HepG2 (cell line): ENCODE results near the gene GPALPP1. TPM values are rescaled to one million over a fixed set of nuclear protein-coding genes. Genes with fewer than 3 reads are reported as not detected.

Source experiments
- ATAC-seq: fragments of 200-7000 bp; cut with Tn5 transposase; 3 replicates; pipeline ENCODE4 v1.9.1; 2020; ENCODE audit warnings: mild to moderate bottlenecking, moderate library complexity
- BruUV-seq: library from RNA; stranded (reverse); fragments of 400-500 nt; replicated peaks from 2 replicates; lab custom pipeline; 2021; lab: Mats Ljungman, UMichigan
- CTCF ChIA-PET: fragments of 300-600 bp; formaldehyde crosslinking; extraction: SDS; loops from one replicate; lab custom pipeline; 2021; ENCODE audit warnings: low total read pairs, inconsistent platforms, low intra/inter-chr PET ratio; lab: Yijun Ruan, JAX
- POLR2A ChIA-PET: fragments of 350-600 bp; sonication (Branson Sonifier 250); formaldehyde crosslinking; loops from one replicate; lab custom pipeline; 2020; ENCODE audit warnings: antibody characterized with exemption, inconsistent platforms; lab: Yijun Ruan, JAX
- DNase-seq: peaks from one replicate; pipeline ENCODE4 v3.0.0-alpha.2; 2015; ENCODE audit warnings: low spot score
- FAIRE-seq: peaks from 3 replicates; lab custom pipeline; 2011; peaks lifted over from hg19 to GRCh38; lab: Jason Lieb, UNC
- H2AFZ ChIP-seq: one replicate; pipeline ENCODE4 v1.6.1; 2011; ENCODE audit warnings: low read length, inconsistent platforms
- H3K27ac ChIP-seq: fragments of 300-600 bp; 3 replicates; pipeline ENCODE4 v1.8.0; 2011; ENCODE audit warnings: mixed run types, mild to moderate bottlenecking, mixed read lengths, low read length, inconsistent platforms; ENCODE audit not compliant: insufficient read depth; ENCODE audit errors: extremely low read length
- H3K27me3 ChIP-seq, 2 experiments: fragments of 200-600 bp in 1 of 2; 2 replicates in 1 of 2; 3 replicates in 1 of 2; pipeline versions ENCODE4 v1.6.0 to v1.8.0; 2011; ENCODE audit warnings: low read length in 2 of 2, mild to moderate bottlenecking in 2 of 2, moderate library complexity in 2 of 2, inconsistent platforms in 1 of 2; ENCODE audit not compliant: insufficient read depth in 2 of 2, control insufficient read depth in 1 of 2
- H3K36me3 ChIP-seq, 2 experiments: fragments of 200-600 bp in 1 of 2; replicated peaks in 1 of 2; 2 replicates in 1 of 2; 3 replicates in 1 of 2; pipeline versions ENCODE4 v1.5.1 to v1.8.0; 2011; ENCODE audit warnings: low read length in 2 of 2, inconsistent platforms in 1 of 2; ENCODE audit not compliant: insufficient read depth in 2 of 2, control insufficient read depth in 1 of 2
- H3K4me1 ChIP-seq: 2 replicates; pipeline ENCODE4 v1.5.1; 2012; ENCODE audit warnings: low read length, inconsistent platforms; ENCODE audit not compliant: insufficient read depth
- H3K4me2 ChIP-seq: 2 replicates; pipeline ENCODE4 v1.6.0; 2011; ENCODE audit warnings: low read depth, low read length, inconsistent platforms
- H3K4me3 ChIP-seq, 3 experiments: fragments of 200-600 bp in 1 of 3; sonication (generic), shearing (Covaris generic) in 1 of 3; replicated peaks in 1 of 3; 2 replicates each; pipeline ENCODE4 v1.5.1; 2011 to 2016; ENCODE audit warnings: low read length in 3 of 3, inconsistent platforms in 2 of 3, low read depth in 2 of 3, mild to moderate bottlenecking in 2 of 3, control low read depth in 1 of 3, mixed read lengths in 1 of 3; ENCODE audit not compliant: insufficient read depth in 1 of 3
- H3K79me2 ChIP-seq: one replicate; pipeline ENCODE4 v1.6.1; 2011; ENCODE audit warnings: low read length, inconsistent platforms; ENCODE audit not compliant: insufficient read depth
- H3K9ac ChIP-seq: 2 replicates; pipeline ENCODE4 v1.6.0; 2011; ENCODE audit warnings: mild to moderate bottlenecking, low read depth, low read length, inconsistent platforms; ENCODE audit not compliant: insufficient read depth
- H3K9me3 ChIP-seq: 2 replicates; pipeline ENCODE4 v1.5.1; 2012; ENCODE audit warnings: mild to moderate bottlenecking, low read length
- H4K20me1 ChIP-seq: 2 replicates; pipeline ENCODE4 v1.6.0; 2011; ENCODE audit warnings: inconsistent platforms, mild to moderate bottlenecking, low read length, moderate library complexity; ENCODE audit not compliant: insufficient read depth
- BRCA1 ChIP-seq: sonication (generic); formaldehyde crosslinking; IDR thresholded peaks from 2 replicates; pipeline ENCODE4 v1.4.0; 2020; ENCODE audit warnings: missing genetic modification reagents
- GTF2F1 ChIP-seq: fragments of 150-350 bp; IDR thresholded peaks from 2 replicates; pipeline ENCODE4 v1.6.1; 2014; ENCODE audit warnings: low read length
- NFATC3 ChIP-seq: sonication (generic); formaldehyde crosslinking; IDR thresholded peaks from 2 replicates; pipeline ENCODE4 v1.5.1; 2020; ENCODE audit warnings: mild to moderate bottlenecking, missing genetic modification reagents
- SPEN ChIP-seq: sonication (generic); formaldehyde crosslinking; IDR thresholded peaks from 2 replicates; pipeline ENCODE4 v1.5.1; 2020; ENCODE audit warnings: low read depth, mild to moderate bottlenecking, missing genetic modification reagents
- SSRP1 ChIP-seq: IDR thresholded peaks from 2 replicates; pipeline ENCODE4 v1.6.1; 2016; ENCODE audit warnings: control low read depth
- TMF1 ChIP-seq: sonication (generic); formaldehyde crosslinking; IDR thresholded peaks from 2 replicates; pipeline ENCODE4 v1.8.1; 2022; ENCODE audit warnings: low read depth, missing genetic modification reagents
- ZNF225 ChIP-seq: sonication (generic); formaldehyde crosslinking; IDR thresholded peaks from 2 replicates; pipeline ENCODE4 v1.4.0; 2020; ENCODE audit warnings: mild to moderate bottlenecking, missing genetic modification reagents
- ZNF432 ChIP-seq: sonication (generic); formaldehyde crosslinking; IDR thresholded peaks from 2 replicates; pipeline ENCODE4 v1.5.0; 2020; ENCODE audit warnings: missing genetic modification reagents, mild to moderate bottlenecking, borderline replicate concordance
- WGBS: methylation state at CpG from one replicate; pipeline ENCODE4 v1.1.6; 2017; ENCODE audit warnings: low lambda C conversion rate; 5-methylcytosine and 5-hydroxymethylcytosine counted together
- in situ Hi-C: cut with HindIII; loops from 2 replicates; pipeline ENCODE4 v1.10.0; 2017; ENCODE audit warnings: low pct_unique_long_range_greater_than_20kb; ENCODE audit not compliant: extremely low pct_ligation_motif_present
- intact Hi-C: fragments of 100-400 bp; cut with micrococcal nuclease; formaldehyde crosslinking; loops from one replicate; pipeline ENCODE4 v1.10.0; 2022; ENCODE audit not compliant: unreplicated experiment
- polyA plus RNA-seq, 8 experiments: library from polyadenylated mRNA; depleted of rRNA in 3 of 8; stranded (reverse) in 7 of 8; unstranded in 1 of 8; fragments of >200 nt; fragmentation: Illumina TruSeq in 4 of 8; extraction: Trizol in 4 of 8; gene quantifications; 2 replicates each; pipeline versions ENCODE4 v1.2.1 to v1.2.3, GENCODE V29; 2011 to 2016; ENCODE audit warnings: low read depth in 4 of 8, missing spikeins in 1 of 8, mixed read lengths in 1 of 8; ENCODE audit not compliant: insufficient read depth in 1 of 8
- total RNA-seq, 5 experiments: library from RNA; depleted of rRNA; stranded (reverse); fragments of >200 nt; fragmentation: Illumina TruSeq; extraction: Trizol; gene quantifications; 2 replicates each; pipeline ENCODE4 v1.2.3, GENCODE V29; 2016; ENCODE audit warnings: low read depth in 1 of 5
- TF ChIP-seq, protein P1 (sequence below): sonication (generic); formaldehyde crosslinking; IDR thresholded peaks from 2 replicates; pipeline ENCODE4 v1.4.0; 2020; ENCODE audit warnings: missing genetic modification reagents

Gene GPALPP1
- total and polyA plus RNA-seq, 2 of the 13 experiments (the other 11 are each of a cell fraction or from before 2014, with no cell fraction given): 12.1 to 23.1 TPM

DNA sequence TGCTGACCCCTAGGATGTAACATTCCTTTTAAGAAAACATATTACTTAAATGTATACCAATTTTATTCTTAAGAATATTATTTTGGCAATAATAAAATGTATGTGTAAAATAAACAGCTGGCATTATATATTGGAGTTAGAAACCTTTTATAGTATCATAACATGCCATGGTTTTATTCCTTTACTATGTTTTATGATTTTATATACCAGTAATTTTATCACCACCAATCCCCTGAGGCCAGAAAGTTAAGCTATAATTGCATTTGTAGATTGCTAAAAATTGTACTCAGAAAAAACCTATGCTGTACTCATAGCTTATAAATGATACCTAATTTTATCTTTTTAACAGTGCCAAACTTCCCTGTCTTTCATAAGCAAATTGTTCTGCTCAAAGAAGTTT is 17.9 kb downstream of the GPALPP1 start:
- intact Hi-C loops: no loop called here
- FAIRE-seq (no peak), DNase-seq (no peak), ATAC-seq (no peak)
- Histone ChIP-seq H3K27me3 (no peaks in the 10 kb centered on the region), H3K27ac (no peak overlapping the region), H4K20me1 (no peaks in the 10 kb centered on the region), H2AFZ (no peak overlapping the region), H3K9ac (no peak overlapping the region), H3K79me2 (no peaks in the 10 kb centered on the region), H3K9me3 (no peaks in the 10 kb centered on the region), H3K36me3 (peaks cover 8 to 31% of the 10 kb centered on the region in 2 experiments), H3K4me2 (no peak overlapping the region), H3K4me1 (no peaks in the 10 kb centered on the region), H3K4me3 (no peak overlapping the region)
- no TSS peak for BruUV-seq
- in situ Hi-C loops: no loop called here
- TF ChIP-seq SSRP1 (no peak), GTF2F1 (no peak), SPEN (CRISPR knock-in tag) (no peak), TMF1 (CRISPR knock-in tag) (no peak), NFATC3 (CRISPR knock-in tag) (no peak), ZNF432 (CRISPR knock-in tag) (no peak)
- TF ChIP-seq, protein P1, sequence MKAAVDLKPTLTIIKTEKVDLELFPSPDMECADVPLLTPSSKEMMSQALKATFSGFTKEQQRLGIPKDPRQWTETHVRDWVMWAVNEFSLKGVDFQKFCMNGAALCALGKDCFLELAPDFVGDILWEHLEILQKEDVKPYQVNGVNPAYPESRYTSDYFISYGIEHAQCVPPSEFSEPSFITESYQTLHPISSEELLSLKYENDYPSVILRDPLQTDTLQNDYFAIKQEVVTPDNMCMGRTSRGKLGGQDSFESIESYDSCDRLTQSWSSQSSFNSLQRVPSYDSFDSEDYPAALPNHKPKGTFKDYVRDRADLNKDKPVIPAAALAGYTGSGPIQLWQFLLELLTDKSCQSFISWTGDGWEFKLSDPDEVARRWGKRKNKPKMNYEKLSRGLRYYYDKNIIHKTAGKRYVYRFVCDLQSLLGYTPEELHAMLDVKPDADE (CRISPR knock-in tag): no peak
- CTCF ChIA-PET: no interaction called here
- POLR2A ChIA-PET: no interaction called here

DNA sequence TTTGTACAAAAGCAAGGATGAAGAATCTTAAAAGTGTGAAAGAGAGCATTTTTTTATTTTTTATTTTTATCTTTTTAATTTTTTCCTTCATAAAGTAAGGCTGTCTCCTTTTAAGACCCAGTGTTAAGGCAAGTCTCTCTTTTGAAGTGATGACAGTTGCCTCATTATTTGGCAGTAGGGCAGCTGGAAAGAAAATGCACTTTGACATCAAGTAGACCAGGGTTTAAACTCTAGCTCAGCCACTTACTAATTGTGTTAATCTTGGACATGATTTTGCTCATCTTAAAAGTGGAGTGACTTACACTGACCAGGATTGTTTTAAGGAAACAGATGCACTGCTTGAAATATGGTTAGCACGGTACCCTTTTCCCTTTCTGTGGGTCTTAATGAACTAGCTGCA is 18.5 kb downstream of the GPALPP1 start:
- no peaks in the 10 kb centered on the region for H3K79me2 ChIP-seq
- intact Hi-C loops: no loop called here
- H3K4me3 ChIP-seq: no peak overlapping the region
- H3K4me1 ChIP-seq: no peaks in the 10 kb centered on the region
- FAIRE-seq: no peak
- no peak for ATAC-seq
- no peak for TF ChIP-seq ZNF225
- TF ChIP-seq BRCA1: no peak
- H3K4me2 ChIP-seq: no peak overlapping the region
- H3K36me3 ChIP-seq: peaks cover 4 to 25% of the 10 kb centered on the region in 2 experiments; a peak in 4 of 5 replicates
- no peak for DNase-seq
- no peaks in the 10 kb centered on the region for H4K20me1 ChIP-seq
- H3K27me3 ChIP-seq: no peaks in the 10 kb centered on the region
- no peaks in the 10 kb centered on the region for H3K9me3 ChIP-seq
- no peak overlapping the region for H3K27ac ChIP-seq
- 100% methylated on average over 1 of the region's 1 CpG for WGBS
- BruUV-seq: no TSS peak
- no peak overlapping the region for H2AFZ ChIP-seq
- ChIA-PET POLR2A (no interaction called here), CTCF (no interaction called here)
- in situ Hi-C loops: no loop called here
- no peak overlapping the region for H3K9ac ChIP-seq
